Fibroblast of lung (primary cell): ENCODE data around the gene ZDHHC22.
A peak's percentile ranks its signal among the peaks of the same experiment; 100 is the strongest.

Experiments used
- EZH2 ChIP-seq: IDR thresholded peaks from 2 replicates; pipeline ENCODE4 v1.5.1; 2012; ENCODE audit warnings: low read length, control low read depth, mild to moderate bottlenecking; ENCODE audit errors: missing control alignments
- TF ChIP-seq, protein P1 (sequence below), 2 donors: IDR thresholded peaks in 1 of 2; conservative IDR thresholded peaks in 1 of 2; 1 replicate in 1 of 2; 2 replicates in 1 of 2; pipeline ENCODE4 v1.5.1; 2011 to 2012; ENCODE audit warnings: low read length in 2 of 2, control low read depth in 1 of 2, inconsistent platforms in 1 of 2, low read depth in 1 of 2, mild to moderate bottlenecking in 1 of 2

DNA sequence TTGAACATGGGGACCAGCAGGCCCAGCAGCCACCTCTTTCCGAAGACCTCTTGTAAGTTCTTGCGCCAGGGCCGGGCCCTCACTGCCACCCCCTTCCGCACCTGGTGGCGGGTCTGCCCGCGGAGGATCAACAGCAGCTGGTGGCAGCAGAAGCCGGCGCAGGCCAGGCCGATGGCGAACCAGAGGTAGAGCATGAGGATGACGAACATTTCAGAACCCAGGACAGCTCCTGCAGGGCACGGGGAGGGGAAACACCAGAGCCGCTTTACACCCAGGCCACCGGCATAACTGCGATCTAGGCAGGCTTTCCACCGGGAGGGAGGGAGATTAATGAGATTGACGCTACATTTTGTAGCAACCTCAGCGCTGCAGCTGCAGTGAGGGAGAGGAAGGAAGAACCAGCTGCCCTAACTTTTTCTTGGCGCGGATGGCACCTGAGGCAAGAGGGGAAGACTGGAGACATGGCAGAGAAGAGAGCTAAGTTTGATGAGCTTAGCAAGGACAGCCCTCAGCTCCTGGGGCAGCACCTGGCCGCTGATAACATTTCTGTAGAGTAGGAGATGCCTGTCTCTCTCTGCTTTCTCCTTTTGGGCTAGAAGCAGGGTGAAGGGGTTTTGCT lies 7.8 kb downstream of the ZDHHC22 start:
- TF ChIP-seq, protein P1, sequence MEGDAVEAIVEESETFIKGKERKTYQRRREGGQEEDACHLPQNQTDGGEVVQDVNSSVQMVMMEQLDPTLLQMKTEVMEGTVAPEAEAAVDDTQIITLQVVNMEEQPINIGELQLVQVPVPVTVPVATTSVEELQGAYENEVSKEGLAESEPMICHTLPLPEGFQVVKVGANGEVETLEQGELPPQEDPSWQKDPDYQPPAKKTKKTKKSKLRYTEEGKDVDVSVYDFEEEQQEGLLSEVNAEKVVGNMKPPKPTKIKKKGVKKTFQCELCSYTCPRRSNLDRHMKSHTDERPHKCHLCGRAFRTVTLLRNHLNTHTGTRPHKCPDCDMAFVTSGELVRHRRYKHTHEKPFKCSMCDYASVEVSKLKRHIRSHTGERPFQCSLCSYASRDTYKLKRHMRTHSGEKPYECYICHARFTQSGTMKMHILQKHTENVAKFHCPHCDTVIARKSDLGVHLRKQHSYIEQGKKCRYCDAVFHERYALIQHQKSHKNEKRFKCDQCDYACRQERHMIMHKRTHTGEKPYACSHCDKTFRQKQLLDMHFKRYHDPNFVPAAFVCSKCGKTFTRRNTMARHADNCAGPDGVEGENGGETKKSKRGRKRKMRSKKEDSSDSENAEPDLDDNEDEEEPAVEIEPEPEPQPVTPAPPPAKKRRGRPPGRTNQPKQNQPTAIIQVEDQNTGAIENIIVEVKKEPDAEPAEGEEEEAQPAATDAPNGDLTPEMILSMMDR (conservative IDR thresholded peaks at IDR 0.05 in 1 of 2, IDR thresholded peaks at IDR 0.05 in 1 of 2; ENCODE audit: low read depth in 1 of 2, low read length in 2 of 2), result no peak
- peak; percentile 2 for TF ChIP-seq EZH2
